NCI-H187 treated with DMSO at 0.1 percent for 48 hours (cell line): Measurements from ENCODE around the gene HAL.
"Not testable (repeated sequence)": the region's sequence is repeated elsewhere in the genome, so short reads cannot be mapped to it uniquely, and the experiment has no call there.

ENCODE experiments used
- DNase-seq: peaks from one replicate; lab custom pipeline; 2025; lab: John Stamatoyannopoulos, UW

HAL gene

DNA sequence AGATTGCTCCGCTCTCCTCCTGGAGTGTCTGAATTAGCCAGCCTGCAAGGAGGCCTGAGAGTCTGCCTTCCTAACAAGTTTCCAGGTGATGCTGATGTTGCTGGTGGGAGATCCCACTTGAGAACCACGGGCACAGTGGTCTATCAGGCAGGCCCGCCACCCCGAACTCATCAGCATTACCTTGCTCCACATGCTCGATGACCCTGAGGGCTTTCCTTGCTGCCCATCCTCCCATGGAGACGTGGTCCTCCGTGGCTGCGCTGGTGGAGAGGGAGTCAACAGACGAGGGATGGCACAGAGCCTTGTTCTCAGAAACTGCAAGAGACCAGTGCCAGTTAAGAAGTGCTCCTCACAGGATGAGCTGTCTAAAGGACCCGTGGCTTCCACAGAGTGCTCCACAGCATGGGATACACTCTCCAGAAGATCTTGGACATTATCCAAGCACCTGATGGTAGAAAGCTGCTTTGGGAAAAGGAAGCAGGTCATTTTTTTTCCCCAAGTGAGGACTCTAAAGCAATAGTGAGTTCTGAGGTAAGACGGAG lies 18.3 kb downstream of the HAL start:
- no peak for DNase-seq

DNA sequence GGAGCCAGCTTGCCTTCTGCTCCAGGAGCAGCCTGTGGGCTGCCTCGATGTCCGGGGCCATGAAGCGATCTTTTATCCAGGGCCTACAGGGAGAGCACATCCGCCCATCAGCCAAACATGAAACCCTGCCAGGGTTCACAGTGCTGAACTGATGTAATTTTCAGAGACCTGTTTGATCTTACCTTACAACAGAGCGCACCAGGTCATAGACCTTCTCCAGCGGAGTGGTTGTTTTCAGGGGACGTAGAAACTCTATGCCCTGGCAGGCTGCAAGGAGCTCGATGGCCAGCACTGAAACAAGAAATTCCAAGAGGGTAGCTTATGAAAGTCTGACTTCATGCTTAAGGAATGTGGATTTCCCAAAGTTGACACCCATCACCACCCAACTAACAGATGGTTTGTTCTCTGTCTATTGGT lies 19.7 kb downstream of the HAL start:
- DNase-seq: no peak

DNA sequence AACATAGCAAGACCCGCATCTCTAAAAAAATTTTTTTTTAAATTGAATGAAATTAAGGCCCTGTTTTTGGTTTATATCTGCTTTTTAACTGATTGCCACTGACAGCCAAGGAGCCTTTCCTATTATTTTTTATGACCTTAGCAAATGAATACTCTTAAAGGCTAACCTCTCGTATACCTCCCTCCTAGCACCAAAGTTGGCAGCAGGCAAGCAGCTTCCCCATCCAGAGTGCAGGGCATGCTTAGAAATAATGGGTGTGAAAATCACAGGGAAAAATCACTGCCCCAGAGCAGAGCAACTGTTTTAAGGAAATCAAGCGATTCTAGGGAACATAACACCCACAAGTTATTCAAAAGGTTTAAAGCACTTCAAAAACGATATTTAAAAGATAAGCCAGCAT lies 20.7 kb downstream of the HAL start:
- no peak for DNase-seq

DNA sequence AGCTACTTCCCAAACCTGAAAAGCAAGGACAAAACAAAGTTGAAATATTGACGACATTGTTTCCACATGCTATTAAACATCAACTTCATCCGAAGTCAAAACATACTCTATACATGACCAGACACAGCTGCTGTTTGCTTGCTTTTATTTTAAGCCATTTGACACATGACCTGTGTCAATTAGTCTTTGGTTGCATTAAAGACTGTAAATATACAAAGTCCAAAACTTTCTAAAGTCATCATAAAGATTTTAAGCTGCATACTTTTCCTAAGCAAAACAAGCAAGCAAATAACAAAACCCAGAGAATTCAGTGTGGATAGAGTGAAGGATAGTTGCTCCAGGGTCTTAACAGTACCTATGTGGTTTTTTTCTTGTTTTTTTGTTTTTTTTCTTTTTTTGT lies 21.8 kb downstream of the HAL start:
- no peak for DNase-seq

DNA sequence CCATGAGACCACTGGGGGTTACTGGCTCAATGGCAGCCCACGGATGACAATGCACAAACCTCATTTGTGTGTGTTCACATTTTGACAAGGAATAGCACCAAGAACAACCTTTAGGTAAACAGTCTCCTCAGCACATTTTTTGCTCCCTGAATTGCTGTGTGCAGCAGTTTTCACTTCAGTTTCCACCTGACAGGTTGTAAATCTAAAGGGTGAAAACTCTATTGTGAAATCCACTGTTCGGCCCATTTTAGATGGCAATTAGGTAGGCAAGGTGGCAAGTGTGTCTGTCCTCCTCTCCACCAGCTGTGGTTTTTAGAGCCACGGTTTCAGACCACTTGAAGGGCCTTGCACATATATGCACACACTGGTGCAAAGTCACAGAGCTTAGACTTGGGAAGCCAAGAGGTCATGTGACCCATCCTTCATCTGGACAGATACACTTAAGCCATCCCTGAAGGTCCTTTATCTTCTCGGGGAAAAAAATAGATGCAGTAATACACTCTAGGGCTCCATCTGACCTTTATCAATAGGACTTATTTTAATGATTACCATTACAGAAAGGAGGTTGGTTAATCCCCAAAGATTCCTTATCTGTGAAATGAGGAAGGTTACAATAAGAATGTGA lies 23.2 kb downstream of the HAL start:
- DNase-seq: no peak

DNA sequence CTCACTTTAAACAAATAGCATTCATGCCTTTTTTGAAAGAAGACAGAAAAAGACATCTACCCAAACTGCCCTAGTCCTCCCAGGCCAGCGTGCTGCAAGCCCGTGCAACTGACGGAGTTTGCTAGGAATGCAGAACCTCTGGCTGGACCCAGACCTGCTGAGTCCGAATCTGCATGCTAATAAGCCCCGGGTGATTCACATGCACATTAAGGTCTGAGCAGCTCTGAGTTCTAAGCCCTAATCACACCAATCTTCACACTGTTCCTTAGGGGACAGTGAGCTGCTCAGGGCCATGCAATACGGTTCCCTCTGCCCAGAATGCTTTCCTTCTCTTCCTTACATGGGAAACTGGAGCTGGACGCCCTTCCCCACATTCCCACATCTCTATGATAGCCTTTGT lies 25.2 kb downstream of the HAL start:
- no peak for DNase-seq

DNA sequence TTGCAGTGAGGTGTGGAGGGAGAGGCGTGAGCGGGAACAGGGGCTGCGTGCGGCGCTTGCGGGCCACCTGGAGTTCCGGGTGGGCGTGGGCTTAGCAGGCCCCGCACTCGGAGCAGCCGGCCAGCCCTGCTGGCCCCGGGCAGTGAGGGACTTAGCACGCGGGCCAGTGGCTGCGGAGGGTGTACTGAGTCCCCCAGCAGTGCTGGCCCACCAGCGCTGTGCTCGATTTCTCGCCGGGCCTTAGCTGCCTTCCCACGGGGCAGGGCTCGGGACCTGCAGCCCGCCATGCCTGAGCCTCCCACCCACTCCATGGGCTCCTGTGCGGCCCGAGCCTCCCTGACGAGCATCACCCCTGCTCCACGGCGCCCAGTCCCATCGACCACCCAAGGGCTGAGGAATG lies 27.0 kb downstream of the HAL start:
- DNase-seq: not testable (repeated sequence)

DNA sequence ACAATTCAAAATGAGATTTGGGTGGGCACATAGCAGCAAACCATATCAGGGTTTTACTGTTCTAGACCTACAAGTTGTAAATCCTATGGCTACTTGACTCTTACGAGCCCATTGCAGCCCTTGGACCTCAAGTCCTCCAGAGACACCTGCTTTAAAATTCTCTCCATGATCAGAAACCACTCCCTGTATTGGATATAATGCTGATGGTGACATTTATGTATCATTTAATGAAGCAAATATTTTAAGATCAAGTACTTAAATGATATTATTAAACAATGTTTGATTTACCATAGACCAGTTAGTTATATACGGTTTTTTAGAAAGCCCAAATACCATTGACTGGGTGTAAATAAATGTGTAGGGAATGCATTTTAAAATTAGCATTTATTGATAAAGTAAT lies 28.8 kb downstream of the HAL start:
- DNase-seq: no peak

DNA sequence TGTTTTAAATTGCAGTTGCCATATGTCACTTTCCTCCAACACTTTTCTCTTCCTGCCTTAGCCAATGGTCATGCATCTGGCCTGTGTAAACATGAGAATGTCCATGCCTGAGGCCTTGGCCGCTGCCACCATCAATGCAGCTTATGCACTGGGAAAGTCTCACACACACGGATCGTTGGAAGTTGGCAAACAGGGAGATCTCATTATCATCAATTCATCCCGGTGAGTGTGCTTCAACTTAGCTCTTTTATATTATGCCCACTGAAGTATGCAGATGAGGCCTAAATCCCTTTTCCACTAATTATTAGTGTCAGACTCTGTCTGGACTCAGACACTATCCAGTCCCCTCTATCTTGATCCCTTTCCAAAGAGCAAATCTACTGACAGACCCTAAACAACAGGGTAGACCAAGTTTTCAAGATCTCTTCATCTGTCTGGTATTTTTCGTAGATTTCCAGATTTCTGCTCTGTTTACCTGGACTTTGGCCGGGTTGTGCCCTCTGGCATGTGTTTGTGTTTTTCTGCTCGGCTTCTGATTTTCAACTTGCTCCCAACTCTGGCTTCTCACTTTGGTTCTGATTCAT lies 29.8 kb downstream of the HAL start:
- DNase-seq: no peak

DNA sequence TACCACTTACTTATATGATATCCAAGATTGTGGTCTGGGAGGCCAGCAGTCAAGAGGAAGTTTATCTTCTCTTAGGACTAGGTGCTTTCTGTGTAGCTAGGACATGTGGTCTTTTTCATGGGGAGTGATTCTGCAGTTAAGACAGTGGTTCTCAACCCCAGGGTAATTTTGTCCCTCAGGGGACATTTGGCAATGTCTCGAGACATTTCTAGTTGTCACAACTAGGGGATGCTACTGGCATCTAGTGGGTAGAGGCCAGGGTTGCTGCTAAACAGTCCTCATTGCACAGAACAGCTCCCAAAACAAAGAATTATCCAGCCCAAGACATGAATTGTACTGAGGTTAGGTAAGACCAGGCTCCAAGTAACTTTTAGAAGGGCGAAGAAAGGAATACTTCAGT lies 33.0 kb downstream of the HAL start:
- no peak for DNase-seq

DNA sequence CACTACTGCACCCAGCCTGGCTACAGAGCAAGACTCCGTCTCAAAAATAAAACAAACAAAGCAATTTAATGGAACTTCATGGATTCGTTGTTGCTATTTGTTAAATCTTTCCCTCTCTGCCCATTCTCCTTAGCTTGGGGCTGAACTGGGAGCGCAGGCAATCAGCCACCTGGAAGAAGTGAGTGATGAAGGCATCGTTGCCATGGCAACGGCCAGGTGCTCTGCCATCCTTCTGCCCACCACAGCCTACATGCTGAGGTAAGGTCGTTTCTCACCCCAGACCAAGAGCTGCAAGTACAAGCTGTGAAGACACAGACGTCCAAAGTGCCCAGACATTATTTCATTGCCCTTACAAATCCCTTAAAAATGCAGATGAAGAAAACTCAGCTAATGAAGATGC lies 33.9 kb downstream of the HAL start:
- no peak for DNase-seq

DNA sequence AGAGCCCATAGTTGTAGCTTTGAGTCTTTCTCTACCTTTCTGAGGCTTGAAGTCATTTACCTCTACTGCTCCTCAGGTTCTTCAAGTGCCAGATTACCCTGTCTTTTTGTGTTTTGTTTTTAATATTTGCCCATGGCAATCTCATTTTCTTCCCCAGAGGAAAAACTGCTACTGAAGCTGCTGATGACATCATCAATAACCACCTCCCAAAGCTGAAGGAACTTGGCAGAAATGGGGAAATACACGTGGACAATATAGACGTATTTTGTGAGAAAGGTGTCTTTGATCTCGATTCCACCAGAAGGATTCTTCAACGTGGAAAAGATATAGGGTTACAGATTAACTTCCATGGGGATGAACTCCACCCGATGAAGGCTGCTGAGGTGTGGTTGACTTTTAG lies 35.9 kb downstream of the HAL start:
- no peak for DNase-seq

DNA sequence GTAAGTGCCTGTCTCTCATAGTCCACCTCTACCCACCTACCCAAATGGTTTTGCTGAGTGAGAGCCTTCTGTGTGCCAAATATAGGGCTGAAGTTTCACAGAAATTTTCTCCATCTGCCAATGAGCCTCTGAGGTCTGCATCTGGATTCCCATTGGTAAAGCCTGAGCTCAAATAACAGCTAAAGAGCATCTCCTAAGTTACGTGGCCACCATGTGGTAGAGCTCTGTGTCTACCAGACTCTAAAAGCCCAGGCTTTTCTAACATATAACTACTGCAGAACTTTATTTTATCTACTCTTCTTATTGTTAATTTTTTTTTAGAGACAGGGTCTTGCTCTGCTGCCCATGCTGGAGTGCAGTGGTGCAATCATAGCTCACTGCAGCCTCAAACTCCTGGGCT lies 37.0 kb downstream of the HAL start:
- no peak for DNase-seq

DNA sequence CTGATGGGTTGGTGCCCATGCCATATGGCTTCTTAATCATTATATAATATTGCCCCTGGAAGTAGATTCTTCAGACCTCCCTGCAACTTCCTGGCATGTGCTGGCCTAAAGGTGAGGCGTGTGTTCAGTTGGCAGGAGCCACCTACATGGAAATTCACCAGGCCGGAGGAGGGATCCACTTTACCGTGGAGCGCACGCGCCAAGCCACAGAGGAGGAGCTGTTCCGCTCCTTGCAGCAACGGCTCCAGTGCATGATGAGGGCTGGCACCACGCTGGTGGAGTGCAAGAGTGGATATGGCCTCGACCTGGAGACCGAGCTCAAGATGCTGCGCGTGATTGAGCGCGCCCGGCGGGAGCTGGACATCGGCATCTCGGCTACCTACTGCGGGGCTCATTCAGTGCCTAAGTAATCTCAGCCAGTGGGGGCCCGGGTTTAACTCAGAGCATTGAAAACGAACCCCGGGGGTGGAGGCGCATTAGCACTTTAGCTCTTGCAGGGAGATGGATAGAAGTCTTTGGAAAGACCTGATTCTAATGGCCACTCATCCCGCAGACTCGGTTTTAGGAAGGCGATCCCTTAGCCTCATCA lies 39.5 kb downstream of the HAL start:
- no peak for DNase-seq

DNA sequence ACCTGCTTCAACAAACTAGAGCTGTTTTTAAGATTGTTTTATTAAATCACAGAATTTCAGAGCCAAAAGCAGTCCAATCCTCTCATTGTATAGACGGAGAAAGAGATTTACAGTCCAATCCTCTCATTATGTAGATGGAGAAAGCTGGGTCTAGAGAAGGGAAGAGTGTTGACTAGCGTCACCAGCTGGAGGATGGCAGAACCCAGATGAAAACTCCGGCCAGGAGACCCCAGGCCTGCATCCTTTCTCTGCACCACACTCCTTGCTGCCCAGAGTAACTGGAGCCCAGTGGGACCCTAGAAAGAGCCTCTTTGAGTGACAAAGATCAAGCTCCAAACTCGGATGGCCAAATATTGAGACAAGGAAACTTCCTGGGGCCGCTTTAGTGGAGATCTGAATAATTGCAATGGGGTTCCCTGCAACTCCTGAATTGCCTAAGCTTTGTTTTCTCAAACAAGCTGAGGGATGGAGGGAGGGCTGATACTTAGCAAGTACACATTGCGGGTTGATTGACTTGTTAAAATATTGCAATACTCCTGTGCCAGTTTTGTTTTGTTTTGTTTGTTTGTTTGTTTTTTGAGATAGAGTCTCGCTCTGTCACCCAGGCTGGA lies 40.5 kb downstream of the HAL start:
- DNase-seq: no peak

DNA sequence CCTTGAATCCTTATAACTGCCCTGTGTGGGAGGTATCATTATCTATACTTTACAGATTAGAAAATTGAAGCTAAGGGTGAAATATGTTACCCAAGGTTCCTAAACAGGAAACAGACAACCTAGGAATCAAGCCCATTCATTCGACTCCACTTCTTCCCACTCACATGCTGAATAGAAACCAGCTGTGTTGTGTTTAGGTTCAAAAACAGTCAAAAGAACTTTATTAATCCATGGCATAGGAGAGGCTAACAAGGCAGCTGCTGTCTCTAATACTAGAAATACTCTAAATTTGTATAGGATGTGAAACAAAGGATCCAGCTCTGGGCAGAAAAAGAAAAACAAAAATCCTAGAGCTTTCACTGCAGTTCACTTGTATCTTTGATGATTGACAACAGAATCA lies 43.1 kb downstream of the HAL start:
- no peak for DNase-seq

DNA sequence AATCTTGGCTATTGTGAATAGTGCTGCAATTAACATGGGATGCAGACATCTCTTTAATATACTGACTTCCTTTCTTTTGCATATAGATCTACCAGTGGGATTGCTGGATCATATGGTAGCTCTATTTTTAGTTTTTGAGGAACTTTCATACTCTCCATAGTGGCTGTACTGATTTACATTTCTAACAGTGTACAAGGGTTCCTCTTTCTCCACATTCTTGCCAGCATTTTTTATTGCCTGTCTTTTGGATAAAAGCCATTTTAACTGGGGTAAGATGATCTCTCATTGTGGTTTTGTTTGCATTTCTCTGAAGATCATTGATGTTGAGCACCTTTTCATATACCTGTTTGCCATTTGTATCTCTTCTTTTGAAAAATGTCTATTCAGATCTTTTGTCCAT lies 44.6 kb downstream of the HAL start:
- DNase-seq: no peak

DNA sequence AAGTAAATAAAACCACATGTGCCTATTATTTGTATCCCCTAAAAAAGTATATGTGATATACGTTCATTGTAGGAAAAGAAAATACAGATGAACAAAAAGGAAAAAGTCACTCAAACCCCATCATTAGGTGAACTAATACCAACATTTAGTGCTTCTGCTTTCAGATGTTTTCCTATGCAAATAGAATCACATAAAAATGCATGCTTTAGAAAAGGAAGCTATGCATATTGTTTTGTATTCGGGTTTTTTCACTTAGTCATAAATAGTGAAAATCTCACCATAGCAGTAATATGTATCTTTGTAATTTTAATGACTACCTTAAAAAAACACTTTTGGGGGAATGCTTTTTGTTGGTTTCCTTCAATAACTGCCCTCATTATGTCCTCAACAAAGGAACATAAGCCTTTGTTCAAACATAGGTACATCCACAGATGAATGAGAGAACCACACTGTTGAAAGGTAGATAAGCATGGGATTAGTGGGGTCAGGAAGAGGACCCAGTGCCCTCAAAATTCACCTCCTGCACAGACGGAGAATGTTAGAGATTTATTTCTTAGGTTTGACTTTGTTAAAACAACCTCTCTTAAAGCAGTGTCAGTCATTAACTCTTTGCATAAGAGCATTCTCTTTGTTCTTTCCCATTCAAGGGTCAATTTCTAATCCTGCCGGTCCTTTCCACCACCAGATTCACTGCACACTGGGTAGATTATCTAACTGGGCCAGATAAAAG lies 46.5 kb downstream of the HAL start:
- DNase-seq: no peak

DNA sequence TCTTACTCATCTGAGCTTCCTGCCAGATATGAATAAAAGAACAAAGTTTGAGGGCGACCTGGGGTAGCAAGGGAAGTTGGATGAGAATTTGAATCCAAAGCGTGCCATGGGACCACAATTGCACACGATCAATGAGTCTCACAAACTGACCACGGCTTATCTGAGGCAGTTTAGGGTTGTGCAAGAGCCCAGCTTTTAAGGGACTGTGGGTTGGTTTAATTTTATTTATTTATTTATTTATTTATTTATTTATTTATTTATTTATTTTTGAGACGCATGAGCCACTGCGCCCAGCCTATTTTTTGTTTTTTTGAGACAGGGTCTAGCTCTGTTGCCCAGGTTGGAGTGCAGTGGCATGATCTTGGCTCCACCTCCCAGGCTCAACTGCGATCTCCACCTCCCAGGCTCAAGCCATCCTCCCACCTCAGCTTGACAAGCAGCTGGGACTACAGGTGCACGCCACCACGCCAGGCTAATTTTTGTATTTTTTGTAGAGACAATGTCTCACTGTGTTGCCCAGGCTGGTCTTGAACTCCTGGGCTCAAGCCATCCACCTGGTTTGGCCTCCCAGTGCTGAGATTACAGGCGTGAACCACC lies 51.9 kb downstream of the HAL start:
- no peak for DNase-seq

DNA sequence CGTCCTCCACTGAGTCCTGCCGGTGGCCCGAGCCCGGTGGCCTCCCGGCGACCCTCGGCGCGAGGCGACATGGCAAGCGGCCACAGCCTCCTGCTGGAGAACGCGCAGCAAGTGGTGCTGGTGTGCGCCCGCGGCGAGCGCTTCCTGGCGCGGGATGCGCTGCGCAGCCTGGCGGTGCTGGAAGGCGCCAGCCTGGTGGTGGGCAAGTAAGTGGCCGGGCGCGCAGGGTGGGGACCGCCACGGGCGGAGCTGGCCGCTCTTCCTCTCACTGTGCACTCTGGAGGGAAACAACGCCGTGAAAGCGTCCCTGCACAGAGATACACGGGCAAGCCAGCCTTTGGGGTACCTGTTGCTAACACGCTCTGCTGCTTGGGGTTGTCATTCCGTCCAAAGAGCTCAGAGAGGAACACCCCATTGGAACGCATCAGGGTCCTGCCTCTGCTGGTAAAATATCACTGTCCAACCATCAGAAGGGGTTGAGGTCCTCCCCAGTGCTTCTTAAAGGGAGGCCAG lies 52.8 kb downstream of the HAL start, which contains the start of gene AMDHD1:
AMDHD1 (plus strand) TSS at position 2 of the 513 bp plus-strand sequence; CDS start at position 70, 68 bp downstream.
- no peak for DNase-seq

DNA sequence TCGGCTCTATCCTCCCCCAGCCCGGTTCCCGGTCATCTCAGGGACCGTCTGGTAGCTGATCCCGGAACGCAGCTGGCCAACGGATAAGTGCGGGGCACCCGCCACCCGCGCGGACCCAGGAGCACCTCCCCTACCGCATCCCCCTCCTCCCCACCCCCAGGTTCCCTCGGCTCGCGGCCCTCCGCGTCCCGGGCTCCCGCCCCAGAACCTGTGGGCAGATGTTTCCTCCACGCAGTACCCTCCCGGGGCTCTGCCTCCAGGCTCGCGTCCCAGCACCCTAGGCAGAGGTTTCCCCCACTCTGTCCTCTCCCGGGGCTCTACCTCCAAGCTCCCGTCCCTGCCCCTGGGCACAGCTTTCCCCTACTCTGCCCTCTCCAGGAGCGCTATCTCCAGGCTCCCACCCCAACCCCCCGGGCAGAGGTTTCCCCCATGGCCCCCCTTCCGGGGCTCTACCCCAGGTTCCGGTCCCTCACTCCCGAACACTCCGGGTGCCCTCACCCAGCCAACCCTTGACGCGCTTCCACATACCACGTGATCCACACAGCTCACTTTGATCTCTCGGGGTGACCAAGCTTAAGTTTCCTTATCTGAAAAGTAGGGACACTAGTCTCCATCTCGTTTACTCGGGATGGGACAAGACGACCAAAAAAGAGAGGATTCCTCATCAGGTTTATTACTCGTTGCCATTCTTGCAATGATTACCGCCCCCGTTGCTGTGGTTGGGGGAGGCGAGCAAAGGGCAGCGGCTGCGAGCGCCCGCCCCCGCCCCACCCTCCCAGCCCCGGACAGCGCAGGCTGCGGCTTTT lies 53.4 kb downstream of the HAL start, which contains the start of gene CCDC38:
CCDC38 (minus strand) TSS at position 91 of the 806 bp plus-strand sequence. CDS start 6,105 bp downstream, outside the sequence.
- peak; percentile 40 for DNase-seq
